ENCODE data around the gene PLCB2.
A peak's percentile ranks its signal among the peaks of the same experiment; 100 is the strongest.

Gene PLCB2

DNA sequence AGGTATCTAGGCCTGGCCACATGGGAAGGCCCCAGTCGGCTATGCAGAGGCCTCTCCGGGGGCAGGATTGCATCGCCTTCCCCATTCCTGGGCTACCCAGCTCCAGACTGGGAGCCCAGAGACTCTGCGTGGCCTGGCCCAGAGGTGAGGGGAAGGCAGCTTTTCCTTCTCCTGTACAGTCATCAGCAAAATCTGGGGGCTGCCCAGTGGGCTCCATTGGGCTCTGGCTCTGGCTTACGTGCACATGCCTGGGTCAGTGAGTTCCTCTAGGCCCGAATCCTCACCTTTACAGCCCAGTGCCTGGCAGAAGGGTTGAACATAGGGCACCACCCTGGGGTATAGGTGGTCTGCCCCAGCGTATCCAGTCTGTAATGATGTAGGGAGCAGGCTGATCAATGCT is 20.9 kb downstream of the PLCB2 start:
- Histone ChIP-seq H3K9me3 (ENCODE audit: low read depth, low read length) (no peaks in the 10 kb centered on the region), H3K9ac (ENCODE audit: insufficient read length) (no peak overlapping the region), H3K36me3 (ENCODE audit: insufficient read depth, low read length) (no peaks in the 10 kb centered on the region), H3K27ac (peak overlapping the region; percentile 89), H3K4me3 (no peak overlapping the region)
- no peak for DNase-seq (ENCODE audit: low read depth, low spot score)
- TF ChIP-seq EZH2 (IDR thresholded peaks at IDR 0.05) (no peak), POLR2AphosphoS5 (IDR thresholded peaks at IDR 0.05; ENCODE audit: borderline replicate concordance, low read depth, low read length) (no peak), FOXP2 (optimal IDR thresholded peaks at IDR 0.05; ENCODE audit: control extremely low read depth, extremely low read length, insufficient read depth) (no peak)

DNA sequence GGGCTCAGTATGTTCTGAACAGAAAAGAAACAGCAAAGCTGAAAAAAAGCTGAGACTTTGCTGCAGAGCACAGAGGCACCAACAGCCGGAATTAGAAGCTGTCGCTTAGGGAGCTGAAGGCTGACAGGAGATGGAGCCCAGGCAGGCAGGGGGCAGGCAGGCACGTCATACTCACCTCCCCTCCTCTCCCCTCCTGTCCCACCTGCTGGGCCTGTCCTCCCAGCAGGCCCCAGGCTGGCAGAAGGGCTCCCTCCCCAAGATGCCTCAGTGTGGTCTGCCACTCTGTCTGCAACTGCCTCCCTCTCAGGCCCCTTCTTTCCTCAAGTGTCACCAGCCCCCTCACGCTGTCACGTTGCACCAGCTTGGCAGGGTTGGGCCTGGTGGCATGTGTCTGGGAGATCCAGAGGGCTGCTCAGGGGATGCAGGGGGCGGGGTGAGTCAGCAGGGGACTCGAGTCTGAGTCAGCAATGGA is 21.6 kb downstream of the PLCB2 start:
- TF ChIP-seq POLR2AphosphoS5 (IDR thresholded peaks at IDR 0.05; ENCODE audit: borderline replicate concordance, low read depth, low read length) (no peak; the same call in 1 of the 2 replicates), FOXP2 (optimal IDR thresholded peaks at IDR 0.05; ENCODE audit: control extremely low read depth, extremely low read length, insufficient read depth) (no peak), EZH2 (IDR thresholded peaks at IDR 0.05) (no peak)
- no peak for DNase-seq (ENCODE audit: low read depth, low spot score)
- H3K9ac ChIP-seq (ENCODE audit: insufficient read length) = no peak overlapping the region
- no peak overlapping the region for H3K4me3 ChIP-seq
- H3K9me3 ChIP-seq (ENCODE audit: low read depth, low read length) = no peaks in the 10 kb centered on the region
- peaks cover 2% of the 10 kb centered on the region for H3K36me3 ChIP-seq (ENCODE audit: insufficient read depth, low read length)
- H3K27ac ChIP-seq = peak overlapping the region; percentile 89

DNA sequence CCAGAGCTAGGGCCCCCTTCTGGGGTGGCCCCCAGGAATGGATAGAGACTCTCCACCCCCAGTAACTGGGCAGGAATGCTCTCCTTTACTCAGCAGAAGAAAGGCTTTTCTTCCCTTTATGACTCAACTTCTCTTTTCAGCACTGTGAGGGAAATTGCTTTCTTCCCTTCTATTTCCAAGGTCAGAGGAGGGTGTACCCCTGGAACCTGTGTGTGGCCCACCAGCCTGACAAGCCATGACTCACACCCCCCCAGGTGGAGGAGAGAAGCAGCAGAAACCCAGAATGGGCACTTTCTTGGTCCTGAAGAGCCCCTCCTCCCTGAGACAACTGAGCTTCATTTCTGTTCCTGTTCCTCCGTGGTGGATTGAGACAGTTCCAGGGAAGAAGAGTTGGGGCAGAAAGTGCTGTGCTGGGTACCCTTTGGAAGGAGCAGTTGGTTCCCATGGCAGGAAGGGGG is 22.2 kb downstream of the PLCB2 start:
- Histone ChIP-seq H3K4me3 (peak overlapping the region; percentile 12), H3K27ac (peak overlapping the region; percentile 89), H3K9ac (ENCODE audit: insufficient read length) (no peak overlapping the region), H3K9me3 (ENCODE audit: low read depth, low read length) (no peaks in the 10 kb centered on the region), H3K36me3 (ENCODE audit: insufficient read depth, low read length) (peaks cover 7% of the 10 kb centered on the region)
- no peak for DNase-seq (ENCODE audit: low read depth, low spot score)
- TF ChIP-seq POLR2AphosphoS5 (IDR thresholded peaks at IDR 0.05; ENCODE audit: borderline replicate concordance, low read depth, low read length) (no peak), EZH2 (IDR thresholded peaks at IDR 0.05) (no peak), FOXP2 (optimal IDR thresholded peaks at IDR 0.05; ENCODE audit: control extremely low read depth, extremely low read length, insufficient read depth) (no peak)

DNA sequence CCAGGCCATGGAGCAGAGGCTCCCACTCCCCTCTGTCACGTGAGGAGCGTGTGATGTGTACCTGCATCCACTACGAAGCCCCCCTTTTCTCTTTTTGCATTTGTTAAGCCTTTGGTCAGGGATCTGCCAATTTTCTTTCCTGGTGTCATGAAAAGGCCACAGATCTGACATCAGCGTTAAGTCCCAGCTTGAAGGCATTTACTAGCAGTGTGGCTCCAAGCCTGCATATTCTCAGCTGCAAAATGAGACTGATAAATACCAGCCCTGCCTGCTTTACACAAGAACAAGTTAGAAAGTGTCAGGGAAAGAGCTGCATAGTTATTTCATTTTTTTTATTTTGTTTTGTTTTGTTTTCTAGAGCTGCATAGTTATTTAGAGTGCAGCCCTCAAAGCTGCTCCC is 22.6 kb downstream of the PLCB2 start:
- no peak for DNase-seq (ENCODE audit: low read depth, low spot score)
- Histone ChIP-seq H3K4me3 (peak overlapping the region; percentile 12), H3K27ac (peak overlapping the region; percentile 89), H3K9ac (ENCODE audit: insufficient read length) (no peak overlapping the region), H3K9me3 (ENCODE audit: low read depth, low read length) (no peaks in the 10 kb centered on the region), H3K36me3 (ENCODE audit: insufficient read depth, low read length) (peaks cover 7% of the 10 kb centered on the region)
- TF ChIP-seq POLR2AphosphoS5 (IDR thresholded peaks at IDR 0.05; ENCODE audit: borderline replicate concordance, low read depth, low read length) = no peak
- TF ChIP-seq FOXP2 (optimal IDR thresholded peaks at IDR 0.05; ENCODE audit: control extremely low read depth, extremely low read length, insufficient read depth) = no peak
- no peak for TF ChIP-seq EZH2 (IDR thresholded peaks at IDR 0.05)

DNA sequence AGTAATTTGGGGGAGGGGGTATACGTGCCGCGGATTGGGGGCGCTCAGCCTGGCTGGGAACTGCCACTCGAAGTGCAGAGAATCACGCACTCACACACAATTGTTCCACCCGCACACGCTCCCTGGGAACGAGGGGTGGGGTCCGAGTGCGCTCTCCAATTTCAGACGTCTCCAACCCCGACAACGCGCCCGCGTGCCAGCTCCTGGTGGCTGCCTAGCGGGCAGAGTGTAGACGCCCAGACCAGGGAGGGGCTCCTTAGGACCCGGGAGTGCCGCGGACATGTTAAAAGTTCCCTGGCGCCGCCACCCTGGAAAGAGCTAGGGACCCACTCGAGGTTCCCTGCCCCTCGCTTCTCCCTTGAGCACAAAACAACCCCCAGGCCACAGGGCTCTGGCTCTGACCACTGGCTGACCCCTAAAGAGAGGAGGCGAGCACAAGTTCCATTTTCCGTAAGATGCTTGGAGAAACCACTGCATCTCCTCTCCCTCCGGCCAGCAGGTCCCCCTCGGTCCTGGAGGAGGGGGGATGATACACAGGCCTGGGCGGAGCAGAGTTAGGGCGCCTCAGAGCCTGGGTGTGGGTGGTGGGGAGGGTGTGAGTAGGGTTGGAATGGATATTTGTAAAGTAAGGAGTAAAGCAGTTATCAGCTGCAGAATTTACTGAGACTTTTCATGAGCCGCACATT is 24.0 kb downstream of the PLCB2 start:
- DNase-seq (ENCODE audit: low read depth, low spot score) = no peak
- Histone ChIP-seq H3K9me3 (ENCODE audit: low read depth, low read length) (no peaks in the 10 kb centered on the region), H3K4me3 (peak overlapping the region; percentile 95), H3K9ac (ENCODE audit: insufficient read length) (peak overlapping the region; percentile 18), H3K36me3 (ENCODE audit: insufficient read depth, low read length) (peaks cover 7% of the 10 kb centered on the region), H3K27ac (peak overlapping the region; percentile 94)
- TF ChIP-seq EZH2 (IDR thresholded peaks at IDR 0.05) (no peak), FOXP2 (optimal IDR thresholded peaks at IDR 0.05; ENCODE audit: control extremely low read depth, extremely low read length, insufficient read depth) (no peak), POLR2AphosphoS5 (IDR thresholded peaks at IDR 0.05; ENCODE audit: borderline replicate concordance, low read depth, low read length) (no peak)

DNA sequence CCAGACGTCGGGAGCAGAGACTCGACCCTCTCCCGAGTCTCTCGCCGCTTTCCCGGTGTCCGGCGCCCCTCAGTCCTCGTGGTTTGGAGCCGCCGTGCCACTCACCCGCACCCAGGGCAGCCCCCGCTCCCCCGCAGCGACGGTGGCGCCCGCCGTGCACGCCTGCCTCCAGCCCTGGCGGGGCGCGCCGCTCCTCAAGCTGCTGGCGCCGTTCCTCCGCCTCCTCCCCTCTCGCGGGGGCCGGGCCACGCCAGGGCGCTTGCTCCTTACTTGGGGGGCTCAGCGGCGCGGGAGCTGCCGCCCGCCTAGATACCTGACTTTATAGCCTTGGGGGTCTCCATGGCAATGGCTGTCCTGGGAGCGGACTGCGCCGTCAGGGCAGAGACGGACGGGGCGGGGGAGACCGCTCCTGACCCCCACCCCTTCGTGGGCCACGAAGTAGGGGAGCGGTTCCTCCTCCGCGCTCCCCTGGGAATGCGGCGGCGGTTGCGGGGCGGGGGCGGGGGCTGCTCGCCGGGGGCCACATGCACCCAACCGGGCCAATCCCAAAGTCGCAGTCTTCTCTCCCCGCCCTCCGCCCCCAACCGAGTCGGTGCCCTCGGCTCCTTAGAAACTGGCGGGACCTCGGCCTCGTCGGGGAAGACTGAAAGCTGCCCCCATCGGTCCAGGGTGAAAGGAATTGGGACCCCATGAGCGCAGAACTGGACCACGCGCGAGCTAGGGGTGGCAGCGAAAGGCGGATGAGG is 24.7 kb downstream of the PLCB2 start, which contains the start of gene ANKRD63:
Gene ANKRD63, minus strand, starts transcription at position 196 of the 746 bp plus-strand sequence. CDS start 478 bp downstream, outside the sequence.
- Histone ChIP-seq H3K9ac (ENCODE audit: insufficient read length) (peak within 1 kb of the TSS; percentile 84), H3K27ac (peak within 1 kb of the TSS; percentile 94)

DNA sequence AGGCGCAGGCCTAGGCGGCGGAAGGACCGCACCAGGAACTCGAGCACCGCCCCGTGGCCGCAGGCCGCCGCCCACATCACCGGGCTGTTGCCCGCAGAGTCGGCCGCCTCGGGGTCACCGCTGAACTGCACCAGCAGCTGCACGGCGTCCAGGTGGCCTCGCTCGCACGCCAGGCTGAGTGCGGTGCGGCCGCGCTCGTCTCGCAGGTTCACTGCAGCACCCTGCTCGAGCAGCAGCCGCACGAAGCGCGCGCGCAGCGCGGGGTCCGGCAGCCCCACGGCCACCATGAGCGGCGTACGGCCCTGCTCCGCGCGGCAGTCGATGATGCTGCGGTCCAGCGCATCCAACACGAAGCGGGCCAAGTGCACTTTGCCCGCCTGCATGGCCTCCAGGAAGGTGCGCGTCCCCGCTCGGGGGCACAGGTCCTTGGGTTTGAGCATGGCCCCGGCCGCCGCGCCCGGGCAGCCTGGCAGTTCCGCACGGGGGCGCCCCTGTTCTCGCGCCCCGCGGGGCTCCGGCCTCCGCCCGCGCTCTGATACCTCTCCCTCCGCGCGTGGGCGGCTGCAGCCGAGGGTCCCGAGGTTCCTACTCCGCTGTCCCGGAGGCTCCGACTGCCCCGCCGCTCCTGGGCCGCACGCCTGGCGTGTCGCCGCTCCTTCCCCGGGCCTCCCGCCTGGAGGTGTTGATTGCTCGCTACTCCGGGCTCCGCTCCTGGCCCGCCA is 25.4 kb downstream of the PLCB2 start:
- no peaks in the 10 kb centered on the region for H3K9me3 ChIP-seq (ENCODE audit: low read depth, low read length)
- peak overlapping the region; percentile 94 for H3K27ac ChIP-seq
- no peak for DNase-seq (ENCODE audit: low read depth, low spot score)
- peaks cover 7% of the 10 kb centered on the region for H3K36me3 ChIP-seq (ENCODE audit: insufficient read depth, low read length)
- H3K4me3 ChIP-seq = peak overlapping the region; percentile 95
- TF ChIP-seq FOXP2 (optimal IDR thresholded peaks at IDR 0.05; ENCODE audit: control extremely low read depth, extremely low read length, insufficient read depth) (no peak), EZH2 (IDR thresholded peaks at IDR 0.05) (no peak), POLR2AphosphoS5 (IDR thresholded peaks at IDR 0.05; ENCODE audit: borderline replicate concordance, low read depth, low read length) (no peak)
- H3K9ac ChIP-seq (ENCODE audit: insufficient read length) = peak overlapping the region; percentile 84

More for the DNA sequence above, 24.7 kb downstream of the PLCB2 start, which contains the start of gene ANKRD63:
- Histone ChIP-seq H3K4me3 (peak within 1 kb of the TSS; percentile 95), H3K9me3 (ENCODE audit: low read depth, low read length) (no peaks in the 10 kb centered on the region), H3K36me3 (ENCODE audit: insufficient read depth, low read length) (peaks cover 7% of the 10 kb centered on the region)
- no peak for TF ChIP-seq EZH2 (IDR thresholded peaks at IDR 0.05)
- TF ChIP-seq FOXP2 (optimal IDR thresholded peaks at IDR 0.05; ENCODE audit: control extremely low read depth, extremely low read length, insufficient read depth) = no peak
- peak; percentile 37 for TF ChIP-seq POLR2AphosphoS5 (IDR thresholded peaks at IDR 0.05; ENCODE audit: borderline replicate concordance, low read depth, low read length)
- no peak for DNase-seq (ENCODE audit: low read depth, low spot score)

GRCh38 chr15:40281801-40282146 is 26.0 kb downstream of the PLCB2 start:
- TF ChIP-seq POLR2AphosphoS5 (IDR thresholded peaks at IDR 0.05; ENCODE audit: borderline replicate concordance, low read depth, low read length) (no peak), FOXP2 (optimal IDR thresholded peaks at IDR 0.05; ENCODE audit: control extremely low read depth, extremely low read length, insufficient read depth) (no peak), EZH2 (IDR thresholded peaks at IDR 0.05) (no peak)
- no peak for DNase-seq (ENCODE audit: low read depth, low spot score)
- H3K27ac ChIP-seq = peak overlapping the region; percentile 94
- no peaks in the 10 kb centered on the region for H3K9me3 ChIP-seq (ENCODE audit: low read depth, low read length)
- H3K9ac ChIP-seq (ENCODE audit: insufficient read length) = peak overlapping the region; percentile 84
- peaks cover 7% of the 10 kb centered on the region for H3K36me3 ChIP-seq (ENCODE audit: insufficient read depth, low read length)
- H3K4me3 ChIP-seq = peak overlapping the region; percentile 95
